Stimulated activated CD8-positive, alpha-beta memory T cell treated with anti-CD3 and anti-CD28 coated beads, Interleukin-12 subunit alpha, Interleukin-12 subunit beta, amount 100 ng/mL, for 1 hour (primary cell): Measurements from ENCODE around the gene CFAP97.
"Not testable (repeated sequence)": the region's sequence is repeated elsewhere in the genome, so short reads cannot be mapped to it uniquely, and the experiment has no call there.

Experiments used
- DNase-seq: peaks from one replicate; pipeline ENCODE4 v3.0.0-alpha.2; 2020; ENCODE audit warnings: low read depth

CFAP97 gene

GRCh38 chr4:185198189-185198588, 5.6 kb downstream of the CFAP97 start:
- not testable (repeated sequence) for DNase-seq

- DNase-seq = no peak
These were observed 7.4 kb downstream of the CFAP97 start for GRCh38 chr4:185196437-185196836.

- DNase-seq = no peak
These were observed 8.6 kb downstream of the CFAP97 start for GRCh38 chr4:185194924-185195888.

GRCh38 chr4:185192059-185192458, 11.7 kb downstream of the CFAP97 start:
- DNase-seq = no peak

- no peak for DNase-seq
These were observed 13.4 kb downstream of the CFAP97 start for GRCh38 chr4:185190306-185190856.

GRCh38 chr4:185189606-185190305, 14.0 kb downstream of the CFAP97 start:
- no peak for DNase-seq

GRCh38 chr4:185186769-185187168, 17.0 kb downstream of the CFAP97 start:
- no peak for DNase-seq

- DNase-seq = peak; percentile 65
These were observed 20.0 kb downstream of the CFAP97 start for GRCh38 chr4:185183622-185184281.

- DNase-seq = no peak
These were observed 21.6 kb downstream of the CFAP97 start for GRCh38 chr4:185182239-185182638.

GRCh38 chr4:185179488-185179887, 24.3 kb downstream of the CFAP97 start:
- DNase-seq = no peak

GRCh38 chr4:185171373-185172071, 32.3 kb downstream of the CFAP97 start:
- no peak for DNase-seq

GRCh38 chr4:185167234-185167633, 36.6 kb downstream of the CFAP97 start:
- no peak for DNase-seq

- DNase-seq = no peak
These were observed 38.2 kb downstream of the CFAP97 start for GRCh38 chr4:185165605-185166063.

GRCh38 chr4:185151296-185151695, 52.5 kb downstream of the CFAP97 start:
- no peak for DNase-seq

- no peak for DNase-seq
These were observed 54.4 kb downstream of the CFAP97 start for GRCh38 chr4:185149392-185149791.

- no peak for DNase-seq
These were observed 58.2 kb downstream of the CFAP97 start for GRCh38 chr4:185145572-185145971.

- DNase-seq = no peak
These were observed 59.1 kb downstream of the CFAP97 start for GRCh38 chr4:185144601-185145240.

- DNase-seq = no peak
These were observed 60.2 kb downstream of the CFAP97 start for GRCh38 chr4:185143601-185143969.

- DNase-seq = peak; percentile 73
These were observed 60.7 kb downstream of the CFAP97 start, which contains the start of gene SLC25A4 for GRCh38 chr4:185142912-185143600. Gene SLC25A4, plus strand, starts transcription at chr4:185143266. Its CDS starts 107 bp downstream, at chr4:185143373.

- DNase-seq = no peak
These were observed 61.3 kb downstream of the CFAP97 start for GRCh38 chr4:185142564-185142911.
